Astrocyte of the spinal cord (primary cell): ENCODE measurements around the gene DYRK1B.
"Not testable (repeated sequence)": the region's sequence is repeated elsewhere in the genome, so short reads cannot be mapped to it uniquely, and the experiment has no call there.

Source experiments
- DNase-seq: peaks from one replicate; pipeline ENCODE4 v3.0.0; 2011; ENCODE audit warnings: low read depth, low spot score
- H3K4me3 ChIP-seq: 2 replicates; pipeline ENCODE4 v1.5.1; 2011; ENCODE audit warnings: low read depth, mild to moderate bottlenecking, low read length, moderate library complexity
- in situ Hi-C: cut with HindIII; loops from 2 replicates; pipeline ENCODE4 v1.10.0; 2017; ENCODE audit warnings: low sequenced_read_pairs
- TF ChIP-seq, protein P1 (sequence below): IDR thresholded peaks from 2 replicates; pipeline ENCODE4 v1.5.1; 2012; ENCODE audit warnings: low read depth, mild to moderate bottlenecking, low read length, inconsistent platforms

Gene DYRK1B

DNA sequence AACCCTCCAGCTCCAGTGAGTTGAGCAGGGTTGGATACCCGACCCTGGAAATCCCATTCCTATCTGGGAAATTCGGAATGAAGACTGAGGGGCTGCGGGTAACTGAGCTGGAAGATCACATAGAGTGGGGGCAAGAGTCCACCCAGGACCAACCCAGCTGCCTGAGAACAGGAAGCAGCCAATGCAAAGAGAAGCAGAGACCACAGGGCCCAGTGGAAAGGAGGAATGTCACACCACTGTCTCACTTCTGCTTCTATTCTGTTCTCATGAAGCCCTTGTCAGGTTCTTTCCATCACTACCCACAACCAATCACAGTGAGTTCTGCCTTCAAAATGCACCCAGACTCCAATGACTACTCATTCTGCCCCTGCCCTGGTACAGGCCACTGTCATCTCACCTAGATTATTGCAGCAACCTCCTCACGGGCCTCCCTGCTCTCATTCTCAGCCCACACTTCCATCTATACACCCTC lies 15.3 kb downstream of the DYRK1B start:
- DNase-seq: no peak
- in situ Hi-C loops: no loop called here
- no peak overlapping the region for H3K4me3 ChIP-seq
- TF ChIP-seq, protein P1, sequence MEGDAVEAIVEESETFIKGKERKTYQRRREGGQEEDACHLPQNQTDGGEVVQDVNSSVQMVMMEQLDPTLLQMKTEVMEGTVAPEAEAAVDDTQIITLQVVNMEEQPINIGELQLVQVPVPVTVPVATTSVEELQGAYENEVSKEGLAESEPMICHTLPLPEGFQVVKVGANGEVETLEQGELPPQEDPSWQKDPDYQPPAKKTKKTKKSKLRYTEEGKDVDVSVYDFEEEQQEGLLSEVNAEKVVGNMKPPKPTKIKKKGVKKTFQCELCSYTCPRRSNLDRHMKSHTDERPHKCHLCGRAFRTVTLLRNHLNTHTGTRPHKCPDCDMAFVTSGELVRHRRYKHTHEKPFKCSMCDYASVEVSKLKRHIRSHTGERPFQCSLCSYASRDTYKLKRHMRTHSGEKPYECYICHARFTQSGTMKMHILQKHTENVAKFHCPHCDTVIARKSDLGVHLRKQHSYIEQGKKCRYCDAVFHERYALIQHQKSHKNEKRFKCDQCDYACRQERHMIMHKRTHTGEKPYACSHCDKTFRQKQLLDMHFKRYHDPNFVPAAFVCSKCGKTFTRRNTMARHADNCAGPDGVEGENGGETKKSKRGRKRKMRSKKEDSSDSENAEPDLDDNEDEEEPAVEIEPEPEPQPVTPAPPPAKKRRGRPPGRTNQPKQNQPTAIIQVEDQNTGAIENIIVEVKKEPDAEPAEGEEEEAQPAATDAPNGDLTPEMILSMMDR: no peak

- no peak for DNase-seq
- TF ChIP-seq, protein P1: no peak
- in situ Hi-C loops: no loop called here
- no peak overlapping the region for H3K4me3 ChIP-seq
Measured at GRCh38 chr19:39817888-39818561, 15.9 kb downstream of the DYRK1B start.

DNA sequence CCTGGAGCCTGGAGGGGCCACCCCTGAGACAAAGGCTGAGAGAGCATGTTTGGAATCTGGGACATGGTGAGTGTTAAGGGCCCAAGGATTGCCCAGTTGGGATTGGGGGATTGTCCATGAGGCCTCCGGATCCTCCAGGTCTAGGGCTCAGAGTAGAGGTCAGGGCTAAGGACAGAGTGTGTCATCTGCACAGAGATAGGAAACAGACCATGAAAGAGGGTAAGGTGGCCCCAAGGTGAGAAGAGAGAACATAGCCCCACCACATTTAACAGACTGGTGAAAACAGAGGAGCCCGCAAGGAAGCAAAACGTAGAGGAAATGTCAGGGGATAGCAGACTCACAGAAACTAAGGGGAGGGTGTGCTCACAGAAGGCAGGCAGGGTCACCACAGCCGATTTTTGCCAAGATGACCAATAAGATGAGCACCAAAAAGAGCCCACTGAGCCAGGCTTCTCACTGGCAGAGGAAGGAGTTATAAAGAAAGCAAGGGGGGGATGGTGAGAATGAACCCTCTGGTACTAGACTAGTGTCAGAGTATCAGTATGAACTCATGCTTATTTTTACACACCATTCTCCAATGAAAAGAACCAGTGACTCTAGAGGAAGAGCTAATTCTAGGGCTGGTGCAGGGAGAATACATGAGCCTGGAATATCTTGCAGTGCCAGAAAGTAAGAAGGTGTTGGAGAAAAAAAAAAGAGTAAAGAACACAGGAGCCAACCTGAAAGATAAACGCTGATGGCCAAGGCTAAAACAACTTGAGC lies 17.5 kb downstream of the DYRK1B start:
- TF ChIP-seq, protein P1: no peak
- no peak overlapping the region for H3K4me3 ChIP-seq
- in situ Hi-C loops: no loop called here
- no peak for DNase-seq

DNA sequence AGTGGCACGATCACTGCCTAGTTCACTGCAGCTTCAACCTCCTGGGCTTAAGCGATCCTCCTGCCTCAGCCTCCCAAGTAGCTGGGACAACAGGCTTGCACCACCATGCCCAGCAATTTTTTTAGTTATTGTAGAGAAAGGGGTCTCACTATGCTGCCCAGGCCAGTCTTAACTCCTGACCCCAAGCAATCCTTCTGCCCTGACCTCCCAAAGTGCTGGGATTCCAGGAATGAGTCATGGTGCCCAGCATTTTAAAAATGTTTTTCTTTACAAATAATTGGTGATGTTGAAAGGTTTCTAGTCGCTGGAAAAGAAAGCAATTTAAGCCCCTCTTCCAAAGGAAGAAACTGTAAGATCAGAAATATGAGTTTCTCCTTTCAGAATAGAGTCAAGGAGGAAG lies 19.4 kb downstream of the DYRK1B start:
- TF ChIP-seq, protein P1: no peak
- in situ Hi-C loops: no loop called here

DNA sequence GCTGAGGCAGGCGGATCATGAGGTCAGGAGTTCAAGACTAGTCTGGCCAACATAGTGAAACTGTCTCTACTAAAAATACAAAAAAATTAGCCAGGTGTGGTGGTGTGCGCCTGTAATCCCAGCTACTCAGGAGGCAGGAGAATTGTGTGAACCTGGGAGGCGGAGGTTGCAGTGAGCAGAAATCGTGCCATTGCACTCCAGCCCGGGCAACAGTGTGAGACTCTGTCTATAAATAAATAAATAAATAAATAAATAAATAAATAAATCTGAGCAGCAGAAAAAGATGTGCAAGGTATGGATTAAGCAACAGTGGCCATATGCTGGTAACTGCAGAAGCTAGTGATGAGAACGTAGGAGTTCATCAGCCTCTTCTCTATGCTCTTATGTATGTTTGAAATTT lies 19.9 kb downstream of the DYRK1B start:
- DNase-seq, in situ Hi-C loops, H3K4me3 ChIP-seq: not testable (repeated sequence)

More for the DNA sequence above, 19.4 kb downstream of the DYRK1B start:
- no peak for DNase-seq
- no peak overlapping the region for H3K4me3 ChIP-seq

DNA sequence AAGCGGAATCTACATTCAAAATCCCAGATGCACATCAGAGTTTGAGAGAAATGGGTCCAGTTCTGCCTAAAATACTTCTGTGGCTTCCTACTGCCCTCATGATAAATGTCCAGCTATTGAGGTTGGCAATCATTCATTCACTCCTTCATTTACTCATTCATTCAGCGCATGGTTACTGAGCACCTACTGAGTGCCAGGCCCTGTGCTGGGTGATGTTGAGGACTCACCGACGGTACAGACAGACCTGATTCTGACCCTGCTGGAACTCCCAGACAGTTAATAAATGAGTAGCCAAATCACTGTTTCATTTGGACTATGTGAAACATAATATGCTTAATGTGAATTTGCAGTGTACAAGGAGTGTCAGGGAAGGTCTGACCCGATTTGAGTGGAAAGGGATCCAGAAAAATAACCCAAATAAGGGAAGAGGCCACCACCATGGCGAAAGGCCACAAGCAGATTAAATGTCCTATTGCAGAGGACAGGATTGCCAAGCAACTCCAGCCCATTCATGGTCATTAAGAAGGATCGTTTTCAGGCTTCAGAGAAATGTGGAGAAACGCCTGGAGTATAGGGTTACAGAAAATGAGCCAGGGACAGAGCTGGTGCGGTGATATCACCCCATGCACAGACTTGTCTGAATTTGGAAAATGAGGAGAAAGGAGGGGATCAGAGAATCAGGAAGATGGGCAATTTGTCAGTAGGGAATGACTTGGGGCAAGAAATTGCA lies 20.5 kb downstream of the DYRK1B start:
- in situ Hi-C loops: no loop called here
- DNase-seq: no peak
- TF ChIP-seq, protein P1: no peak
- H3K4me3 ChIP-seq: no peak overlapping the region
